Measurements from ENCODE around the gene ZNF630.

- TF ChIP-seq, protein P1, sequence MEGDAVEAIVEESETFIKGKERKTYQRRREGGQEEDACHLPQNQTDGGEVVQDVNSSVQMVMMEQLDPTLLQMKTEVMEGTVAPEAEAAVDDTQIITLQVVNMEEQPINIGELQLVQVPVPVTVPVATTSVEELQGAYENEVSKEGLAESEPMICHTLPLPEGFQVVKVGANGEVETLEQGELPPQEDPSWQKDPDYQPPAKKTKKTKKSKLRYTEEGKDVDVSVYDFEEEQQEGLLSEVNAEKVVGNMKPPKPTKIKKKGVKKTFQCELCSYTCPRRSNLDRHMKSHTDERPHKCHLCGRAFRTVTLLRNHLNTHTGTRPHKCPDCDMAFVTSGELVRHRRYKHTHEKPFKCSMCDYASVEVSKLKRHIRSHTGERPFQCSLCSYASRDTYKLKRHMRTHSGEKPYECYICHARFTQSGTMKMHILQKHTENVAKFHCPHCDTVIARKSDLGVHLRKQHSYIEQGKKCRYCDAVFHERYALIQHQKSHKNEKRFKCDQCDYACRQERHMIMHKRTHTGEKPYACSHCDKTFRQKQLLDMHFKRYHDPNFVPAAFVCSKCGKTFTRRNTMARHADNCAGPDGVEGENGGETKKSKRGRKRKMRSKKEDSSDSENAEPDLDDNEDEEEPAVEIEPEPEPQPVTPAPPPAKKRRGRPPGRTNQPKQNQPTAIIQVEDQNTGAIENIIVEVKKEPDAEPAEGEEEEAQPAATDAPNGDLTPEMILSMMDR (optimal IDR thresholded peaks at IDR 0.05 in 1 of 3, IDR thresholded peaks at IDR 0.05 in 1 of 3, conservative IDR thresholded peaks at IDR 0.05 in 1 of 3; ENCODE audit: extremely low read depth in 1 of 3, insufficient read depth in 2 of 3, low read length in 3 of 3) = no peak
- TF ChIP-seq EZH2 (IDR thresholded peaks at IDR 0.05; ENCODE audit: low read length) = no peak
These were observed 4.9 kb upstream of the ZNF630 start for GRCh38 chrX:48076343-48076742.
